NB4 (cell line): ENCODE data around the gene RASA3.

Source experiments
- TF ChIP-seq, protein P1 (sequence below): IDR thresholded peaks from one replicate; pipeline ENCODE4 v1.5.1; 2012; ENCODE audit warnings: low read depth, low read length
- TF ChIP-seq, protein P2 (sequence below): IDR thresholded peaks from 2 replicates; pipeline ENCODE4 v1.6.1; 2011; ENCODE audit warnings: low read depth, low read length

DNA sequence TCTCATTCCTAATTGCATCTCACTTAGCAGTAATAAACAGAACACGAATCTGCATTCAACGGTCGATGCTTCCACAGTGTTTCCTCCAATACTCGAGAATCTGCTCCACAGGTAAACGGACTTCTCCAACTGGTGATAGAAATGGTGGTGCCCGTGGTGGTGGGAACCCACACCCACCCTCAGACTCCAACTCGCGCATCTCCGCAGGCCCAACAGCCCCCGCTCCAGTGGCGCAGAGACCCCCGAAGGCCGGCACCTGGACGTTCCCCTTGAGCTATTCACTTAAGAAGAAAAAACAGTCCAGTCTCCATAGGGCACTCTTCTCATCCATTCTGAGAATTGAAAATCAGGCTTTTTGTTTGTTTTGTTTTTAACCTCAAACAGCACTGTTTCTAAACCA is 13.8 kb upstream of the RASA3 start:
- TF ChIP-seq, protein P1, sequence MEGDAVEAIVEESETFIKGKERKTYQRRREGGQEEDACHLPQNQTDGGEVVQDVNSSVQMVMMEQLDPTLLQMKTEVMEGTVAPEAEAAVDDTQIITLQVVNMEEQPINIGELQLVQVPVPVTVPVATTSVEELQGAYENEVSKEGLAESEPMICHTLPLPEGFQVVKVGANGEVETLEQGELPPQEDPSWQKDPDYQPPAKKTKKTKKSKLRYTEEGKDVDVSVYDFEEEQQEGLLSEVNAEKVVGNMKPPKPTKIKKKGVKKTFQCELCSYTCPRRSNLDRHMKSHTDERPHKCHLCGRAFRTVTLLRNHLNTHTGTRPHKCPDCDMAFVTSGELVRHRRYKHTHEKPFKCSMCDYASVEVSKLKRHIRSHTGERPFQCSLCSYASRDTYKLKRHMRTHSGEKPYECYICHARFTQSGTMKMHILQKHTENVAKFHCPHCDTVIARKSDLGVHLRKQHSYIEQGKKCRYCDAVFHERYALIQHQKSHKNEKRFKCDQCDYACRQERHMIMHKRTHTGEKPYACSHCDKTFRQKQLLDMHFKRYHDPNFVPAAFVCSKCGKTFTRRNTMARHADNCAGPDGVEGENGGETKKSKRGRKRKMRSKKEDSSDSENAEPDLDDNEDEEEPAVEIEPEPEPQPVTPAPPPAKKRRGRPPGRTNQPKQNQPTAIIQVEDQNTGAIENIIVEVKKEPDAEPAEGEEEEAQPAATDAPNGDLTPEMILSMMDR: no peak
- TF ChIP-seq, protein P2, sequence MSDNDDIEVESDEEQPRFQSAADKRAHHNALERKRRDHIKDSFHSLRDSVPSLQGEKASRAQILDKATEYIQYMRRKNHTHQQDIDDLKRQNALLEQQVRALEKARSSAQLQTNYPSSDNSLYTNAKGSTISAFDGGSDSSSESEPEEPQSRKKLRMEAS: no peak
